HG02943 (cell line): Measurements from ENCODE around the gene TIMM22.
"Not testable (repeated sequence)": the region's sequence is repeated elsewhere in the genome, so short reads cannot be mapped to it uniquely, and the experiment has no call there.

Experiments used
- ATAC-seq: cut with Tn5 transposase; IDR thresholded peaks from one replicate; pipeline ENCODE4 v1.9.1; 2021; ENCODE audit warnings: mild to moderate bottlenecking, low read depth, moderate library complexity; ENCODE audit not compliant: unreplicated experiment

The TIMM22 gene

GRCh38 chr17:970364-970763, 26.6 kb upstream of the TIMM22 start:
- no peak for ATAC-seq

GRCh38 chr17:971861-972260, 25.1 kb upstream of the TIMM22 start:
- ATAC-seq = not testable (repeated sequence)

GRCh38 chr17:973053-973452, 23.9 kb upstream of the TIMM22 start:
- ATAC-seq = no peak

- ATAC-seq = not testable (repeated sequence)
Measured at GRCh38 chr17:974778-975177, 22.2 kb upstream of the TIMM22 start.

- no peak for ATAC-seq
Measured at GRCh38 chr17:975371-975915, 21.5 kb upstream of the TIMM22 start.

- ATAC-seq = no peak
Measured at GRCh38 chr17:976312-976711, 20.6 kb upstream of the TIMM22 start.

- ATAC-seq = no peak
Measured at GRCh38 chr17:977166-977565, 19.8 kb upstream of the TIMM22 start.

- ATAC-seq = no peak
Measured at GRCh38 chr17:978103-979093, 18.5 kb upstream of the TIMM22 start.

GRCh38 chr17:979212-979538, 17.8 kb upstream of the TIMM22 start:
- no peak for ATAC-seq

GRCh38 chr17:979539-980405, 17.2 kb upstream of the TIMM22 start, which contains the start of gene NXN:
NXN (minus strand) TSS chr17:979776.
- ATAC-seq = peak; percentile 57

GRCh38 chr17:980406-981291, 16.3 kb upstream of the TIMM22 start:
- ATAC-seq = no peak

GRCh38 chr17:981292-981658, 15.7 kb upstream of the TIMM22 start:
- ATAC-seq = no peak

GRCh38 chr17:983921-984320, 13.0 kb upstream of the TIMM22 start:
- ATAC-seq = no peak

GRCh38 chr17:986322-986929, 10.5 kb upstream of the TIMM22 start:
- no peak for ATAC-seq

- ATAC-seq = no peak
Measured at GRCh38 chr17:987931-988330, 9.0 kb upstream of the TIMM22 start.

- no peak for ATAC-seq
Measured at GRCh38 chr17:988561-988960, 8.4 kb upstream of the TIMM22 start.

GRCh38 chr17:992933-993332, 4.0 kb upstream of the TIMM22 start:
- no peak for ATAC-seq

GRCh38 chr17:995324-995723, 1.6 kb upstream of the TIMM22 start:
- not testable (repeated sequence) for ATAC-seq

- ATAC-seq = no peak
Measured at GRCh38 chr17:998111-998510, 1.2 kb downstream of the TIMM22 start.
